GM21529 (cell line): ENCODE results near the gene CD34.

ENCODE experiments used
- ATAC-seq: cut with Tn5 transposase; IDR thresholded peaks from one replicate; pipeline ENCODE4 v1.9.1; 2021; ENCODE audit not compliant: unreplicated experiment

The CD34 gene

GRCh38 chr1:207857447-207857846 is 53.5 kb downstream of the CD34 start:
- no peak for ATAC-seq

DNA sequence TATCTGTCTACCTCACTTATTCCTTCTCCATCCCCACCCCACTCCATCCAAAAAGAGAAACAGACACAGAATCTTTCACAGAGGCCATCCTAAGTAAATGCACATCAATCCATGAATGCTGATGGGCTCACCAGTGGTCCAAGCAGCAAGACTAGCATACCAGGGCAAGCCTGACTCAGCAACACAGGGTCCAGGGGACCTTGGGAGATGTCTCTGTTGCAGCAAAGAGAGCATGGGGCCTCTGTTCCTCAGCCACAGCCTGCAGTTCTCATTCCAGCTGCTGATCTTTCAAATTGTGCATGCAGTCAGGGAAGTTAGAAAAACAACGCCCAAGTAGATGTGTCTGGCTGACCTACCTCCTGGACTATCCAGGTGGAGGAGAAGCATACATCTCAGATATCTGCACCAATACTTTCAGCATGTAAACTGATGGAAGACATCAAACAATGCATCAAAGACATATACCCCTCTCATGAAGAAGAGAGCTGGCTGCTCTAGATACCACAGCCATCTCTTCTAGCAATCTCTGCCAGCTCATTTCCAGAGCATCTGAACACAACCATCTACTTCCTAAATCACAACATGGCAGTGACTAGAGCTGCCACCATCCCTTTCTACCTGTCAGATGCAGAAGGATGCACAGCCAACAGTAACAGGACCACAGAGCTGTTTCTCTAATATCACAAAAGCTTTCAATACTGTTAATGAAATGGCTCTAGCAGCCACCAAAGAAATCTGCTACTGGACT is 54.5 kb downstream of the CD34 start:
- ATAC-seq: no peak

- no peak for ATAC-seq
Observed at GRCh38 chr1:207854001-207854400, 56.9 kb downstream of the CD34 start.

GRCh38 chr1:207853372-207853757 is 57.6 kb downstream of the CD34 start:
- ATAC-seq: no peak

GRCh38 chr1:207852576-207853371 is 58.2 kb downstream of the CD34 start:
- ATAC-seq: no peak

GRCh38 chr1:207851696-207852095 is 59.2 kb downstream of the CD34 start:
- ATAC-seq: no peak

GRCh38 chr1:207850621-207851407 is 60.1 kb downstream of the CD34 start:
- no peak for ATAC-seq

- ATAC-seq: no peak
Observed at GRCh38 chr1:207849646-207850045, 61.3 kb downstream of the CD34 start.

GRCh38 chr1:207849016-207849415 is 61.9 kb downstream of the CD34 start:
- no peak for ATAC-seq

- ATAC-seq: peak; percentile 70
Observed at GRCh38 chr1:207848234-207848633, 62.7 kb downstream of the CD34 start.

DNA sequence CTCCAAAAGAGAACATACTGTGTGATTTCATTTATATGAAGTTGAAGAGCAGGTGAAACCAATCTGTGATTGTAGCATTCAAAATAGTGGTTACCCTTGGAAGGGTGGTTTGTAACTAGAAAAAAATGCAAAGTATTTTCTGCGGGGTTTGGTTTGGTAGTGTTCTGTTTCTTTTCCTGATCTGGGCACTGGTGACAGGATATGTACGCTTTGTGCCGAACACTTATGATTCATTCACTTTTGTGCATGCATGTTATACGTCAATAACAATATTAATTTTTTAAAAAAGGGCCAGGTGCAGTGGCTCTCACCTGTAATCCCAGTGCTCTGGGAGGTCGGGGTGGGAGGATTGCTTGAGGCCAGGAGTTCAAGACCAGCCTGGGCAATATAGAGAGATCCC is 63.8 kb downstream of the CD34 start:
- ATAC-seq: no peak

- ATAC-seq: no peak
Observed at GRCh38 chr1:207845109-207845508, 65.8 kb downstream of the CD34 start.

DNA sequence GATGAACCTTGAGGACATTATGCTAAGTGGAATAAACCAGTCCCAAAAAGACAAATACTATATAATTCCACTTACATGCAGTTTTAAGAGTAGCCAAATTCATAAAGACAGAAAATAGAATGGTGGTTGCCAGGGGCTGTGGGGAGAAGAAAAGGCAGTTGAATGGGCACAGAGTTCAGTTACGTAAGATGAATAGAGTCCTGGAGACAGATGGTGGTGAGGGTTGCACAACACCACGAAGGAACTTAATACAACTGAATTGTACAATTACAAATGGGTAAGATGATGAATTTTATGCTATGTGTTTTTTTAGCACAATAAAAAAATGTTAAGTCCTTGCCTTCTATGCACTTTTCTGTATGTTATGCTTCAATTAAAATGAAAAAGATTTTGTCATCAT is 66.6 kb downstream of the CD34 start:
- no peak for ATAC-seq

- ATAC-seq: no peak
Observed at GRCh38 chr1:207842506-207842905, 68.4 kb downstream of the CD34 start.

DNA sequence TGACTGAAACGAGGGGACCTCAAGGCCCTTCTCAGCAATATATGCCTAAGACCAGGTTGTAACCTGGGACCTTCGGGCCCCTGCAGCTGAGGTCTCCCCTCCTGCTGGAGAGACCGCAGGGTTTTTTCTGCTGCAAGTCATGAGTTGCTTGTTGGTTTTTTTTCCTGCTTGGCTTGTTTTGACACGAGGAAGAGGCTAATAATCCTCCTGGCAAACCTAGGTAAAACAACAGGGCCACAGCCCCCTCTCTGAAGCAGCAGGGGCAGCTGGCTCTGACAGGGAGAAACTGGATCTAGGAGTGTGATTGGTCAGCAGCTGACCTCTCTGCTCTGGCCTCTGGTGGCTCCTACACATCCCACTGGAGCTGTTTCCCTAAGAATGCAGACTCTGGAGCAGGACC is 69.0 kb downstream of the CD34 start:
- no peak for ATAC-seq

DNA sequence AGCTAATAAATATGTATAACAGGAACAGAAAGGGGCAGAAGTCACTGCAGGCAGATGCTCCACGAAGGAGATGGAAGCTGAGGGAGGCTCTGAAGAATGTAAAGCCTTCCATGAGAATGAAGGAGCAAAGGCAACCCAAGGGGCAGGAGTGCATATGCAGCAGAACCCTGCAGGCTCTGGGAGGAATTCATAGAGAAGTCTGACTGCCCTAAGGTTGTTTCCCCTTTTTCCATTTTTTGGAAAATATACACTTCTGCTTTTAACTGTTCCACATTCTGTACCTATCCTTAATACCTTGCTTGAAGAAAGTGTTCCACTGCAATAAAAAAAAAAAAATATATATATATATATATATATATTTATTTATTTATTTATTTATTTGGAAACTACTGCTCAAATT is 69.6 kb downstream of the CD34 start:
- ATAC-seq: no peak

GRCh38 chr1:207840380-207840779 is 70.5 kb downstream of the CD34 start:
- no peak for ATAC-seq

GRCh38 chr1:207839083-207839413 is 71.9 kb downstream of the CD34 start:
- ATAC-seq: no peak

- ATAC-seq: no peak
Observed at GRCh38 chr1:207838156-207839082, 72.5 kb downstream of the CD34 start.

DNA sequence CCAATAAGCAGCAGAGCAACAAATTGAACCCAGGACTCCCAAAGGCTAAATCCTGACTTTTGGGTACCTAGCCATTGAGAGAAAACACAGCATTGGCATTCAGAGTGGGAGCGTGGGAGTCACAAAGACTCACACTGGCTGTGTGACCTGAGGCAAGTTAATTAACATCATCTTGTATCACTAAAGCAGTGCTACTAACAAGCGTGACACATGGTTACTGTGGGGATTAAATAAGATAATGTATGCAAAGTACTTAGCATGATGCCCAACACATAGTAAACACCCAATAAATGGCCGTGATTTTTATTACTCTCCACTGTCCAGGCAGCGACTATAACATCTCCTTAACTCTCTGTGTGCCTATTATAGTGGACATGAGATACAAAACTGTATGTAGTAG is 73.3 kb downstream of the CD34 start:
- no peak for ATAC-seq
